SU-DHL-6 (cell line): ENCODE results near the gene BLACAT1.

Experiments used
- H2AFZ ChIP-seq: fragments of 200-600 bp; sonication (generic); 2 replicates; pipeline ENCODE4 v1.6.1; 2014; ENCODE audit warnings: low read depth, mild to moderate bottlenecking, moderate library complexity, mixed read lengths, antibody characterized with exemption, low read length; ENCODE audit not compliant: severe bottlenecking
- H3F3A ChIP-seq: fragments of 200-600 bp; shearing (Covaris generic); 2 replicates; pipeline ENCODE4 v1.6.0; 2016; ENCODE audit warnings: antibody characterized with exemption, mild to moderate bottlenecking; ENCODE audit not compliant: insufficient read depth
- H3K27ac ChIP-seq: fragments of 200-600 bp; sonication (generic); 2 replicates; pipeline ENCODE4 v1.5.1; 2016; ENCODE audit warnings: low read depth, mild to moderate bottlenecking, low read length, moderate library complexity, mixed read lengths
- H3K27me3 ChIP-seq: fragments of 200-600 bp; sonication (generic), shearing (Covaris generic); 2 replicates; pipeline ENCODE4 v1.6.0; 2014; ENCODE audit warnings: mild to moderate bottlenecking, low read length
- H3K36me3 ChIP-seq: fragments of 200-600 bp; sonication (generic); 2 replicates; pipeline ENCODE4 v1.6.1; 2014; ENCODE audit warnings: mild to moderate bottlenecking, low read length, mixed read lengths
- H3K4me2 ChIP-seq: fragments of 300-600, 200-600 bp; shearing (Covaris generic), sonication (generic); 2 replicates; pipeline ENCODE4 v1.6.0; 2014; ENCODE audit warnings: low read length, low read depth, mild to moderate bottlenecking; ENCODE audit not compliant: poor library complexity, severe bottlenecking
- H3K4me3 ChIP-seq: fragments of 200-600 bp; sonication (generic); 2 replicates; pipeline ENCODE4 v1.5.1; 2014; ENCODE audit warnings: antibody characterized with exemption, low read length, mild to moderate bottlenecking, mixed read lengths; ENCODE audit not compliant: insufficient read depth, poor library complexity, severe bottlenecking
- H3K79me2 ChIP-seq: fragments of 200-600 bp; sonication (generic); 2 replicates; pipeline ENCODE4 v1.6.1; 2014; ENCODE audit warnings: mild to moderate bottlenecking, low read length, moderate library complexity; ENCODE audit not compliant: insufficient read depth
- H3K9ac ChIP-seq: fragments of 200-600 bp; sonication (generic); 2 replicates; pipeline ENCODE4 v1.7.0; 2014; ENCODE audit warnings: mild to moderate bottlenecking, low read length
- H3K9me2 ChIP-seq: fragments of 200-600 bp; sonication (generic); replicated peaks from 2 replicates; pipeline ENCODE4 v1.6.1; 2014; ENCODE audit warnings: low read length; ENCODE audit not compliant: insufficient read depth
- H3K9me3 ChIP-seq: fragments of 200-600 bp; sonication (generic); 2 replicates; pipeline ENCODE4 v1.6.1; 2014; ENCODE audit warnings: low read length, mixed read lengths; ENCODE audit not compliant: insufficient read depth
- H4K20me1 ChIP-seq: fragments of 200-600 bp; sonication (generic); 2 replicates; pipeline ENCODE4 v1.6.1; 2014; ENCODE audit warnings: low read depth, mild to moderate bottlenecking, antibody characterized with exemption, low read length, moderate library complexity, mixed read lengths
- EZH2phosphoT487 ChIP-seq: fragments of 200-600 bp; sonication (generic), shearing (Covaris generic); conservative IDR thresholded peaks from 2 replicates; pipeline ENCODE4 v1.6.1; 2018; ENCODE audit warnings: mild to moderate bottlenecking, antibody characterized with exemption, low read length, moderate library complexity, mixed read lengths
- TF ChIP-seq, protein P1 (sequence below): fragments of 200-600 bp; sonication (generic); IDR thresholded peaks from one replicate; pipeline ENCODE4 v1.5.1; 2017; ENCODE audit warnings: antibody characterized with exemption, mild to moderate bottlenecking, low read length, moderate library complexity; ENCODE audit not compliant: insufficient read depth, poor library complexity, severe bottlenecking

BLACAT1 gene

DNA sequence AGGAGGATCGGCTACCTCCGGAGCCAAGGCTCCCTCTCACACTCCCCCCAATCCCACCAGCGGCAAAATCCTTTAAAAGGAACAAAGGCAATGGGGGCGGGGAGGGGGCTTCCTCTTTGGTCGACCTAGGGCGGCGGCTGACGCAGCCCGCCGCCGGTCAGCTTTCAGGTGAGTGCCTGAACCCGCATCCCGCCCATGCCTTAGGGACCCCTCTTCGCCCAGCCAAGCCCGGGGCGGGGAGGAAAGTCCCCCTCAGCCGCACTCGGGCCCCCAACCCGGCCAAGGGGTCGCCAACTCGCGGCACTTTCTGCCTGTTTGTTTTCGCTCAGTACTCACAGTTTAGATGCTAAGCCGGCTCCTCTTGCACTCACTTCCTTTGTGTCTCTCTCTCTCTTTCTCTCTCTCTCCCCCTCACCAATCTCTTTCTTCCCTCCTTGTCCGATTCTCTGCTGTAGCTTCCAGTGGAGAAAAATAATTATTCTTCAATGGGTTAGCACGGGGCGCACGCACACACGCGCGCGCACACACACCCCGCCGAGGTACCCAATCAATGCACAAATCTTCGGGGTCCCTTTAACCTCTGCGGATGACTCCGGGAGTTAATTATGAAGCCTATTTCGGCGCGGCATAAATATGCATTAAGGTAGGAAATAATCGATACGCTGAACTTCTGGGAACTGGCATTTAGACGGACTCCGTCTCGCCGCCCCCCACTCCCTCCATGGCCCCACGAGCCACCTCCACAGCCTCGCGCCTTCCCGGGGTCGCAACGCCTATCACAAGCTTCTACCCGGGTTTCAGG is at the start of gene BLACAT1:
Gene BLACAT1, minus strand, starts transcription at position 465 of the 802 bp plus-strand sequence.
- H3K27ac ChIP-seq, result no peak within 1 kb of the TSS
- no peaks in the 10 kb centered on the region for H3K27me3 ChIP-seq
- TF ChIP-seq, protein P1, sequence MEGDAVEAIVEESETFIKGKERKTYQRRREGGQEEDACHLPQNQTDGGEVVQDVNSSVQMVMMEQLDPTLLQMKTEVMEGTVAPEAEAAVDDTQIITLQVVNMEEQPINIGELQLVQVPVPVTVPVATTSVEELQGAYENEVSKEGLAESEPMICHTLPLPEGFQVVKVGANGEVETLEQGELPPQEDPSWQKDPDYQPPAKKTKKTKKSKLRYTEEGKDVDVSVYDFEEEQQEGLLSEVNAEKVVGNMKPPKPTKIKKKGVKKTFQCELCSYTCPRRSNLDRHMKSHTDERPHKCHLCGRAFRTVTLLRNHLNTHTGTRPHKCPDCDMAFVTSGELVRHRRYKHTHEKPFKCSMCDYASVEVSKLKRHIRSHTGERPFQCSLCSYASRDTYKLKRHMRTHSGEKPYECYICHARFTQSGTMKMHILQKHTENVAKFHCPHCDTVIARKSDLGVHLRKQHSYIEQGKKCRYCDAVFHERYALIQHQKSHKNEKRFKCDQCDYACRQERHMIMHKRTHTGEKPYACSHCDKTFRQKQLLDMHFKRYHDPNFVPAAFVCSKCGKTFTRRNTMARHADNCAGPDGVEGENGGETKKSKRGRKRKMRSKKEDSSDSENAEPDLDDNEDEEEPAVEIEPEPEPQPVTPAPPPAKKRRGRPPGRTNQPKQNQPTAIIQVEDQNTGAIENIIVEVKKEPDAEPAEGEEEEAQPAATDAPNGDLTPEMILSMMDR, result no peak
- TF ChIP-seq EZH2phosphoT487, result no peak
- no peak within 1 kb of the TSS for H2AFZ ChIP-seq
- no peaks in the 10 kb centered on the region for H4K20me1 ChIP-seq
- H3K9me2 ChIP-seq, result no peaks in the 10 kb centered on the region
- H3K9me3 ChIP-seq, result no peaks in the 10 kb centered on the region
- no peak within 1 kb of the TSS for H3K4me2 ChIP-seq
- no peaks in the 10 kb centered on the region for H3K79me2 ChIP-seq
- H3K36me3 ChIP-seq, result no peaks in the 10 kb centered on the region
- H3K9ac ChIP-seq, result no peak within 1 kb of the TSS
- H3F3A ChIP-seq, result no peaks in the 10 kb centered on the region
- H3K4me3 ChIP-seq, result no peak within 1 kb of the TSS

DNA sequence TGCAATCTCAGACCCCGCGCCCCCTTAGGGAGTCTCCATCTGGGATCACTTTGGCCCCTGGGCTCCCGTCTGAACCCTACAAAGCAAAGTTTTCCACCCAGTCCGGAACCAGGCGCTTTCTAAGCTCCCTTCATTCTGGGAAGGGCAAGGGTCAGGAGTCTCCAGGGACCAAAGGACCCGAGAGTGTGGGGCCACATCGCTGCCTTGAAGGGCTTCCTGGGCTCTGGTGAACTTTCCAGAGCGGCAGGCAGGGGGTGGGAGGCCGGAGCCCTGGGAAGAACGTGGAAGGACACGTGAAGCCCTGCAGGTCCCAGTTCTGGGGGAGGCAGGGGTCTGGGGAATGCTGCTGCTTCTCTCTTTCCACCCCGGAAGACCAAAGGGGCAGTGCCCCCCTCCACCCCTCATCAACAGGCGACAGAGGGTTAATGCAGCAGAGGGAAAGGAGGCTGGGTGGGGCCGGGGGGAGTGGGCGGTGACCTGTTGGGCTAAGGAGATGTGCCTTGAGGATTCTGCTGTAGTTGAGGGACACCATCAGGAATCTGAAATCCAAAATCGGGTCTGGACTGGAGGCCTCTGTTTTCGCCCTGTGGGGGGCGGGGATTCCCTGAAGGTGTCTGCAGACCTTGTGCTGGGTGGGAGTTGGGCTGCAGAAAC is 49.4 kb upstream of the BLACAT1 start:
- Histone ChIP-seq H3K9me2 (no peaks in the 10 kb centered on the region), H3K27ac (no peak overlapping the region), H3K9me3 (no peaks in the 10 kb centered on the region), H3K4me2 (peak overlapping the region; percentile 59), H2AFZ (peak overlapping the region; percentile 98), H3K4me3 (peak overlapping the region; percentile 55), H3K27me3 (no peaks in the 10 kb centered on the region), H3K36me3 (no peaks in the 10 kb centered on the region), H3F3A (no peaks in the 10 kb centered on the region), H3K79me2 (no peaks in the 10 kb centered on the region), H4K20me1 (no peaks in the 10 kb centered on the region), H3K9ac (peak overlapping the region; percentile 45; the same call in 1 of the 2 replicates)
- no peak for TF ChIP-seq EZH2phosphoT487
- TF ChIP-seq, protein P1, result no peak

DNA sequence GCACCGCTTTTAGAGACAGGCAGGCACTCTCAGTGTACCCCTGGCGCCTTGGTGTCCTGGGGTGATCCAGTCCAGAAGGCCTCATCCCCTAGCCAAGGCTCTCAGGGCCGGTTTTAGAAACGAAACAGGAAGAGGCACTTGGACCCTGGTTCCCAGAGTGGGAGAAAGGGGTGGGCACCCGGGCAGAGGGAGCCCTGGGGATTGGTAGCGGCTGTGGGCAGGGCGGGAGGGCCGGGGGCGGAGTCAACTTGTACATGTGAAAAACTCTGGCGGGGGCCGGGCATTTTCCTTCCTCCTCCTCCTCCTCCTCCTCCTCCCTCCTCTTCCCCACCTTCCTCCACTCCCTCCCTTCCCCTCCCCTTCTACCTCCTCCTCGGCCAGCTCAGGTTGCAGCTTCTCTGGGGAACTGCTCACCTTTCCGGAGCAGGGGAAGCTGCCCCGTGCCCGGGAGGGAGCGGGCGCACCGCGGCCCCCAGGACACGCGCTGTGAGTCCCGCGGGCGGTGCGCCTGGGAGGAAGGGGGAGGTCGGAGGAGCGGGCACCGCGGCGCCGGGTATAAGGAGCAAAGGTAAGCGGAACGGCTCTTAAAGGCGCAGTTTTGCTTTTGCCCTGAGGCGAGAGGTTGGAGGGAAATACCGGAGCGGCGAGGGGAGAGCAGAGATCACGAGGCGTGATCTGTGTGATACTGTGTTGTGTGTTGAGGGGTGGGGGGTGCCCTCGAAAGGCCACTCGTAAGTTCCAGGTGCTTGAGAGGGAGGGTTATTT is 48.6 kb upstream of the BLACAT1 start, which contains the start of gene CDK18:
Gene CDK18, plus strand, starts transcription at position 359 of the 765 bp plus-strand sequence. CDS start 18,499 bp downstream, outside the sequence.
- peak within 1 kb of the TSS; percentile 98 for H2AFZ ChIP-seq
- peak within 1 kb of the TSS; percentile 45; the same call in 1 of the 2 replicates for H3K9ac ChIP-seq
- H3K27ac ChIP-seq, result no peak within 1 kb of the TSS

More for the DNA sequence above, 48.6 kb upstream of the BLACAT1 start, which contains the start of gene CDK18:
- peak within 1 kb of the TSS; percentile 55 for H3K4me3 ChIP-seq
- H3K27me3 ChIP-seq, result no peaks in the 10 kb centered on the region
- TF ChIP-seq EZH2phosphoT487, result no peak
- TF ChIP-seq, protein P1, result no peak
- H3F3A ChIP-seq, result no peaks in the 10 kb centered on the region
- no peaks in the 10 kb centered on the region for H3K79me2 ChIP-seq
- no peaks in the 10 kb centered on the region for H4K20me1 ChIP-seq
- no peaks in the 10 kb centered on the region for H3K36me3 ChIP-seq
- peak within 1 kb of the TSS; percentile 59 for H3K4me2 ChIP-seq
- no peaks in the 10 kb centered on the region for H3K9me3 ChIP-seq
- H3K9me2 ChIP-seq, result no peaks in the 10 kb centered on the region
